Measurements from ENCODE around the gene VWC2L.
A peak's percentile ranks its signal among the peaks of the same experiment; 100 is the strongest.

VWC2L gene

DNA sequence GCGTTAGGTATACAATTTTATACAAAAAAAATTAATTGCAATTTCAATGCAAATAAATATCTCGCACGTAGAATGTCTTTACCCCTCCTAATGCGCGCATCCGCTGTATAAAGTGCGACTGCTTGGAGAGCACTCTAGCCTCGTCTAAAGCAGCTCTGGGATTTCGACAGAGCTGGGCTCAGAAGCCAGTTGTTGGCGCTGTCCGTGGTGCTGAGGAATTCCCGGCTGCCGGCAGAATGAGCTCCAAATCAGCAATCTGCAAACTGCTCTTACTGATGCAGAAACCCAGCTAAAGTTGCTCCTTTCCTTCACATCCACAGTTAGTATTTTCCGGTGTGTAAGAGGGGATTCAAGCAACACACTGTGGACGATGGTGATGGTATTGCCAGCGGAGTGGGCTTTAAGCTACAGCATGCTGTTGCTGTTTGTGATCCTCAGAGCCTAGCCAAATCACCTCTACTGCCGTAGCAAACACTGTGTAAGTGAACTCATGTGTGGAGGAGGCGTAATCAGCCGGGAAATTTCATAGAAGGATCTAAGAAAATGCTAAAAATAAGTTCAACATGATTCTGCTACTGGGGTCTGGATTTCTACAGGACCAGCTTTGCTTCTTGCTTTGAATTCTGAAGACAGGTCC lies at the start of gene VWC2L:
VWC2L (plus strand) TSS at position 137 of the 637 bp plus-strand sequence. CDS start 3,140 bp downstream, outside the sequence.
- peak; percentile 64 for DNase-seq

GRCh38 chr2:214361116-214361515 lies 49.7 kb upstream of the VWC2L start:
- no peak for DNase-seq

DNA sequence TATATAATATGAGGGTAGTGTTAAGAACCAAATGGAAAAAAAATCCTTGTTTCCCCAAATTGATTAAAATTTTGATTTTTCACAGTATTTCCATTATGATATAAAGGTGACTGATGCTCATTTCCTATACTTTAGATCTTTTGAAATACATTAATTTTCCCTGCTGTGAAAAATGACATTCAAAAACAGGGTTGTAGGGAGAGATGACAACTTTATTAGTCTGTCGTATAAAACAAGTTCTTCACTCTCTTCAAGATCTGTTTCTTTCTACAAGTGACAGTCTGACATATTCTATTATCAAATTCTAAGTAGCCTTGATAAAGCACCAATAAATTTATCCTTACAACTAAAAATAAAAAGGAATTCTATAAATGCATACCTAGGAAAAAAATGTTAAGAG lies 45.3 kb upstream of the VWC2L start:
- DNase-seq, result no peak

GRCh38 chr2:214367171-214367570 lies 43.7 kb upstream of the VWC2L start:
- no peak for DNase-seq

- DNase-seq, result no peak
Observed at GRCh38 chr2:214376618-214377285, 34.1 kb upstream of the VWC2L start.

- no peak for DNase-seq
Observed at GRCh38 chr2:214377286-214377624, 33.6 kb upstream of the VWC2L start.

GRCh38 chr2:214378455-214379103 lies 32.3 kb upstream of the VWC2L start:
- DNase-seq, result no peak

- DNase-seq, result no peak
Observed at GRCh38 chr2:214379227-214379626, 31.6 kb upstream of the VWC2L start.

- DNase-seq, result no peak
Observed at GRCh38 chr2:214380681-214381080, 30.2 kb upstream of the VWC2L start.

- DNase-seq, result no peak
Observed at GRCh38 chr2:214382229-214382628, 28.6 kb upstream of the VWC2L start.

GRCh38 chr2:214386720-214387119 lies 24.1 kb upstream of the VWC2L start:
- no peak for DNase-seq

GRCh38 chr2:214389334-214389733 lies 21.5 kb upstream of the VWC2L start:
- no peak for DNase-seq

DNA sequence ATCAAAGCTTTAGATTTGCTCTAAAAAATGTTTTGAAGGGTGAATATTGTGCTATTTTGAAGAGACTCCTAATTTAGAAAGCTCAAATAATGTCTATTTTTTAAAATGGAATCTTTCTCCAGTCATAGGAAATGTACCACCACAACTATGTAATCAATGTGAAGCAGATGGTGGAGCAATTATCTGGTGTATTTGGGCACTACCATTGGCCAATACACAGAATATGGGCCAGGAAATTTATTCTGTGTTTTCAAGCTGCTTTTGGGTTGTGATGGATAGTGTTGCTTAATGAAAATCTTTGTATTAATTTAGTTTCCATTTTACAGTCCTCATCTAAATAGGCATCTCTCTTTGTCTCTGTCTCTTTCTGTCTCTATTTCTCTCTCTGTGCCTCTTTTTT lies 17.1 kb upstream of the VWC2L start:
- no peak for DNase-seq

- DNase-seq, result no peak
Observed at GRCh38 chr2:214395040-214395439, 15.8 kb upstream of the VWC2L start.

GRCh38 chr2:214401580-214401979 lies 9.3 kb upstream of the VWC2L start:
- no peak for DNase-seq

GRCh38 chr2:214410128-214410775 lies 602 bp upstream of the VWC2L start:
- DNase-seq, result no peak

DNA sequence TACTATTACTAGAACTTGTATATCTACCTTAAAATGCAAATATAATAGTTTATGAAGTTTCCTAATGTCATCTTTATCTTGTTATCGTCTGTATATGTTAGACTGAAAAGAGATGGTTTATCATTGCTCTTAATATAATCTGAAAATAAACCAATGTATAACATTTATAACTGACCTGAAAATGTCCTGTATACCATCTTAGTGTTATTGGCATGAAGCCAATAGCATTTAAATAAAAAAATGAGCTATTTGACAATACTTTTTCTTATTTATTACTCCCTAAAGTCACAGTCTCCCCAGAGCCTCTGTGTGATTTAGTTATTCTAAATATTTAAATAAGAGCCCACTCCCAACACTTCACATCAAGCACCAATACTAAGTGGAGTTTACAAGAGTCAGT lies 1.8 kb downstream of the VWC2L start:
- no peak for DNase-seq

- DNase-seq, result no peak
Observed at GRCh38 chr2:214436470-214436869, 25.6 kb downstream of the VWC2L start.

DNA sequence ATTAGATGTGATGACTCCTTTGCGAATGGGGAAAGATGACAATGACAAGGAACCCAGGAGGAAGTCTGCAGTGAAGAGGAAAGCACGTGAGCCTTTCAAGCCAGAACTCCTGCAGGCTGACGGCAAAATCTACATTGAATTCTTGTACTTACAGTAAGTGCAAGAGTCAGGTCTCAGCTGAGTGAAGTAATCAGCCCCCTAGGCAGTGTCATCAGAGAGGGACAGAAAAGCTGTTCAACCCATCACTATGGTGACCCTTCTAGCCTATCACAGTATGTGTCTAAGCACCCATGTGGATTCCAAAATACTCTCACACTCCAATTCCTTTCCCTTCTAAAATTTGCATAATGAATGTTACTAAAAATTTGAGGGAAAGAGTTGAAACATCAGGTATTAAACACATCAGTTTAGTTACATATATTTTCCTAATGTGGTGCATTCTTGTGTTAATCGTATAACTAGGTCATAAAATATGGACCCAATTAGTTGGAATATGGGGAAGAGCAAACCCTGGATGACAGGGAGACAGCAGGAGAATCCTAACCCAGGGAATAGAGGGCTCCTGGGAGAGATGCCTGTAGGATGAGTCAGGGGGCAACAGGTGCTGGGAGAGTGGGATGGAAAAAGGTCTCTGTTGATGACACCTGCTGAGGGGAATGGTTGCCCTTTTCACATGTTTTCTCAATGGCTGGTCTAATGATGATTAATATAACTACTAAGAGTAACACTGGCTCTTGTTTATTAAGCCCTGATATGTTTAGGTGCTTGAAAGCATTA lies 39.5 kb downstream of the VWC2L start:
- no peak for DNase-seq

- no peak for DNase-seq
Observed at GRCh38 chr2:214451516-214452275, 40.8 kb downstream of the VWC2L start.

DNA sequence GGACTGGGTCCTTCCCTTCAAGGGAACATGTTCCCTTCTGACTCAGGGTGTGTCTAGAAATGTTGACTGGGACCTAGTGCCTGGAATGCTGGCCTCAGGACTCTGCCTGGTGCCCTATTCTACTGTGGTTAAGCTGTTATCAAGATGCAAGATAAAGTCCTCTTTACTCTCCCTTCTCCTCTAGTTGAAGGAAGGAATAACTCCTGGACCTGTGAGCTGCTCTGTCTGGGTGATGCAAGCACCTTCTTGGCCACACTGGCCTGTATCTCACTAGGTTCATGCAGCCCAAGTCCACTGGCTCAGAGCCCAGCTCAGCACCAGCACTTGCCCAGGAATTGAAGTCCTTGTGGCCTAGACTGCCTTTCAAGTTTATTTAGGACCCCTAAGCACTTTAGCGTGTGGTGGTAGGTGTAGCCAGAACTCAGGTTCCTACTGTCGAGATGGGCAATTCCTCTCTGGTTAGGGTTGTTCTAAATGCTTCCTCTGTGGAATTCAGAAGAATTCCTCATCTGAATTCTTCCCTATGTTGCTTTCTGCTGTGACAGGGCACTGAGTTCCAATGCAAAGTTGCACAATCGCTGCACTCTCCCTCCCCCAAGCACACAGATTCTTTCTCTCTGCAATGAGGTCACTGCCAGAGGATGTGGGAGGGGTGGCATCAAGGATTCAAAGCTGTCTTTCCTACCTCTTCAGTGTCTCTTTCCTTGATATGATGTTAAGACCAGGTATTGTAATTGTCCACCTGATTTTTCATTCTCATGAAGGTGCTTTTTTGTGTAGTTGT lies 54.7 kb downstream of the VWC2L start:
- DNase-seq, result no peak

DNA sequence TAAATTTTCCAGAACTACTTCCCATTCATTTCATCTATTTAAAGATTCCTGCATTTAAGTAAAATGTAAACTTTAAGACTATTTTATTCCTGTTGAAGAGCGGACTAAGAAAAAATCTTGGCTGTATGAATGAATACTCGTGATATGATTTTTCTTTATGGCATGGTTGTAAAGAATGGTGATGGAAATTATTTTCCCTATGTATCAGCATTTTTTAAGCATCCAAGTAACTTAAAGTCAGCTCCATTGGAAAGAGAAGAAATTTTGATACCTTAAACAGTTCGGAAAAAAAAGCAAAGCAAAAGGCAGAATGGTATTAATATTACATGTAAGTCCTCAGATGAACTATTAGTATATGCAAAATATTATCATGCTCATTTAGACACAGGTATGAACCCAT lies 58.9 kb downstream of the VWC2L start:
- DNase-seq, result no peak

Measured in NCI-H1048 (cell line).